HG03520 (cell line): ENCODE data around the gene PDHX.
"Not testable (repeated sequence)": the region's sequence is repeated elsewhere in the genome, so short reads cannot be mapped to it uniquely, and the experiment has no call there.

Source experiments
- ATAC-seq: cut with Tn5 transposase; IDR thresholded peaks from one replicate; pipeline ENCODE4 v1.9.1; 2021; ENCODE audit warnings: mild to moderate bottlenecking, moderate library complexity; ENCODE audit not compliant: unreplicated experiment

Gene PDHX

GRCh38 chr11:34916015-34916842, at the start of gene PDHX, which contains the start of gene APIP:
Gene PDHX (plus strand): TSS chr11:34916618. CDS start chr11:34916656, 38 bp downstream.
Gene APIP (minus strand): TSS chr11:34916379. CDS start chr11:34916284, 95 bp downstream.
- peak; percentile 92 for ATAC-seq

DNA sequence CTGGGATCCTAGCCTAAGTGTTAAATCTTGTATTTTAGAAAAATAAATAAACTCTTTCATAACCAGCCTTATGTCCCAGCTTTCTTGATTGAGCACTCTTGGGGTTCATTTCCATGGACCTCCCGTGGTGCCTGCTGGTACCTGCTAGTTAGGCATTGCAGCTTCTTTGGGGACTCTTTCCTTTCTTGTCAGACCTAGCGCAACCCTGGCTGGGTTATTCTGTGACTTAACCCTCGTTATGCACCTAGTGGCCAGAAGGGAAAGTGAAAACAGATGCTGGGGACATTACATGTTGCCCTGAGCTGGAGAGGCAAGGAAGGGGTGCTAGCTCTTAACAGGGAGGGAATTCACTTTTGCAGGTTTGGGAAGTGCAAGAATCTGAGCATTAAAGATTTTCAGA, 47.0 kb upstream of the PDHX start:
- no peak for ATAC-seq

- no peak for ATAC-seq
Observed at GRCh38 chr11:34870548-34871196, 45.7 kb upstream of the PDHX start.

DNA sequence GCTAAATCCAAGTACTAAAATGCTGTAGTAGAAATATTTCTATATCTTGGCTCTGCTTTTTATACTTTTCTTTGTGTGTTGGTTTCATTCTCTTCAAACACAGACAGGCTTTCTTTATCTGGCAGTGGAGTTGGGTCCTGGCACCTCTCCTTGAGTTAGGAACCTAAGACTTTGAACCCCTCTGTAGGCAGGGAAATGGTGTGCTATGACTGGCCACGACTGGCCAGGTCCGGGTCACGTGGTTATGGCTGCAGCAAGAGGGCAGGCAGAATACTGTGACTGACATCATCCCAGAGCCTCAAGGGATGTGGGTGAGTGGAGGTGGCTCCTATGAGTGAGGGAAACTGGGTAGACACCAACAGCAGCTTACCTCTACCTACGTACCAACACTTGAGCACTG, 42.2 kb upstream of the PDHX start:
- ATAC-seq, result no peak

DNA sequence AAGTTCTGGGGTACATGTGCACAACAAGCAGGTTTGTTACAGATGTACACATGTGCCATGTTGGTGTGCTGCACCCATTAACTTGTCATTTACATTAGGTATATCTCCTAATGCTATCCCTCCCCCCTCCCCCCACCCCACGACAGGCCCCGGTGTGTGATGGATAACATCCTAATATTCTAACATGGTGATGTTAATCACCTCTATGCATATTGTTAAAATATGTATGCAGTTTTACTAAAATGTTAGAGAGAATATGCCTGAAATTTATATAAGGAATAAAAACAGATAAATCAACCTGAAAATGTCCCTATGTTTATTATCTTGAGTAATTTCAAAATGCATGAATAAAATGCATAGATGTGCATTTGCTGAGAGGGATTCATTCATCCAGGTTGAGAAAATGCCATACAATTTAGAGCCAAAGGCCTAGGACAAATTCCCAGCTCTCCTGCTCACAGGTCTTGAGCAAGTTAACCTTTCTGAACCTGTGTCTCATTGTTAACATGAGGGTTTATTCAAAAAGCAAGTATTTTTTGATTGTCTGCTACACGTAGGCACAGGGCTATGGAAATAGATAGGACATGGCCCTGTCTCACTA, 38.9 kb upstream of the PDHX start:
- ATAC-seq, result no peak

GRCh38 chr11:34881900-34882299, 34.5 kb upstream of the PDHX start:
- ATAC-seq, result no peak

- no peak for ATAC-seq
Observed at GRCh38 chr11:34886609-34887008, 29.8 kb upstream of the PDHX start.

DNA sequence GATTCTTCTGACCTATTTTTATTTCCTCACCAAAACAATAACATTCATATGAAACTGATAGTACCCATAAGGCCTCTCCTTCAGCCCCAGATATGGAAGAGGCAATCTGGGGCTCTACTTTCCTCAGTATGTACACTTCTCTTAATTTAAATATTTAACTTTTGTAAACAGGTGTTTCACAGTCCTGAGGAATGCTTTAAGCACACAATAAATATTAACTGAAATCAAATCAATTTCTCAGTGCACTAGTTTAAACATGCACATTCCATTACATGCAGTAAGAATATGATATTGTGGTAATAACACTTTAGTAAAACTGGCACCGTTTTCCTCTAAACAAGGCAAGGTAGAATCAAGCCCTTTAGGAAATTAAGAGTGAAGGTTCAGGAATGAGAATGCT, 29.2 kb upstream of the PDHX start:
- no peak for ATAC-seq

- no peak for ATAC-seq
Observed at GRCh38 chr11:34890089-34890488, 26.3 kb upstream of the PDHX start.

DNA sequence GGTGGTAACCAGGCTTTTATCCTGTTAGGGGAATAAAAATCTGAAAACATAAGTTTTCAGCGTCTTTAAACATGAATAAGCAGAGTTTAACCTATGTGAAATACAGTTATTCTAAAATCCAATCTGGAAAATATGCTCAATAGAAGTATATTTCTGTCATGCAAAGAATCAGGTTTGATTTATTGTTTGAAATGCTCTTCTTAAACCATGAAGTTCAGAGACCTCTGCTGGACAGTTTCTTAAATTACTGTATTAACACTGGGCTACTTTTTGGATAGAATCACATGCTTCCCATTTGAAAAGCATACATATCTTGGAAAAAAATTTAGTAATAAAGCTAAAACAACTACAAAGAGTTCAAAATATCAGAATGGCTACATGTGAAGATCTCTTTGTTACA, 25.6 kb upstream of the PDHX start:
- no peak for ATAC-seq

GRCh38 chr11:34891611-34892010, 24.8 kb upstream of the PDHX start:
- no peak for ATAC-seq

- no peak for ATAC-seq
Observed at GRCh38 chr11:34893416-34893815, 23.0 kb upstream of the PDHX start.

DNA sequence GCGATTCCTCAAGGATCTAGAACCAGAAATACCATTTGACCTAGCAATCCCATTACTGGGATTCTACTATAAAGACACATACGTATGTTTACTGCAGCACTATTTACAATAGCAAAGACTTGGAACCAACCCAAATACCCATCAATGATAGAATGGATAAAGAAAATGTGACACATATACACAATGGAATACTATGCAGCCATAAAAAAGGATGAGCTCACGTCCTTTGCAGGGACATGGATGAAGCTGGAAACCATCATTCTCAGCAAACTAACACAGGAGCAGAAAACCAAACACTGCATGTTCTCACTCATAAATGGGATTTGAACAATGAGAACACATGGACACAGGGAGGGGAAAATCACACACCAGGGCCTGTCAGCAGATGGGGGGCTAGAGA, 20.2 kb upstream of the PDHX start:
- not testable (repeated sequence) for ATAC-seq

- no peak for ATAC-seq
Observed at GRCh38 chr11:34897171-34897870, 19.1 kb upstream of the PDHX start.

DNA sequence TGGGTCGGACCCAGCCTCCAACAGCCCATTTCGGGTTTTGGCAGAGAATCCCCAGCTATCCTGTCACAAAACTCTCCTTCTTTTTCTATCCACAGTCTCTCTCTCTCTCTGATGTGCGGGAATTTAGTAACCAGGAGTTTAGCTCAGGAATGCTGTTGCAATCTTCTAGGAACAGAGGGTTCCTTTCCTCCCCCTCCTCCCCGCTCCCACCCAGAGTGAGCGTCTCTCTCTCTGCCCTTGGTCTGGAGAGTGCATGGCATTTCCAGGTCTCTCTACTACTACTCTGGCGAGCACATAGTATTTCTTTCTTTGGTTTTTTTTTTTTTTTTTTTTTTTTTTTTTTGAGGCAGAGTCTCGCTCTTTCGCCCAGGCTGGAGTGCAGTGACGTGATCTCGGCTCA, 17.9 kb upstream of the PDHX start:
- no peak for ATAC-seq

GRCh38 chr11:34899633-34900016, 16.8 kb upstream of the PDHX start:
- ATAC-seq, result no peak

DNA sequence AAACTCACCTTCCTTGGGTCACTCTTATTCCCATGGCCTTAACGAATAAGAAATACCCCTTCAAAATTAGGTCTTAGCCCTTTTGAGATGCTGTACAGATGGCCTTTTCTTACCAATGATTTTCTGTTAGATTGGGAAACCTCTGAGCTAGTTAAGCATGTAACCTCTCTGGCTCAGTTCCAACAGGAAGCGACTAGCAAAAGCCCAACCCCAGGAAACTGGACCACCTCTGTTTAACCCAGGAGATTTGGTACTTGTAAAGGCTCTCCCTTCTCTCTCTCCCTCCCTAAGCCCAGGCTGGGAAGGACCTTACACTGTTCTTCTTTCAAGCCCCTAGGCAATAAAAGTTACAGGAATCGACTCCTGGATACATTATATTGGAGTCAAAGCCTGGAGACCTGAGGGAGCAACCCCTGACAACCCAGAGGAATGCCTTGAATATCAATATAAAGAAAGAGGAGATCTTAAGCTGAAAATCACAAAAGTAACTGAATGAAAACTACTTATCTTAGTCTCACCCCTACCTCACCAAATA, 11.9 kb upstream of the PDHX start:
- no peak for ATAC-seq

- no peak for ATAC-seq
Observed at GRCh38 chr11:34905666-34906065, 10.8 kb upstream of the PDHX start.

DNA sequence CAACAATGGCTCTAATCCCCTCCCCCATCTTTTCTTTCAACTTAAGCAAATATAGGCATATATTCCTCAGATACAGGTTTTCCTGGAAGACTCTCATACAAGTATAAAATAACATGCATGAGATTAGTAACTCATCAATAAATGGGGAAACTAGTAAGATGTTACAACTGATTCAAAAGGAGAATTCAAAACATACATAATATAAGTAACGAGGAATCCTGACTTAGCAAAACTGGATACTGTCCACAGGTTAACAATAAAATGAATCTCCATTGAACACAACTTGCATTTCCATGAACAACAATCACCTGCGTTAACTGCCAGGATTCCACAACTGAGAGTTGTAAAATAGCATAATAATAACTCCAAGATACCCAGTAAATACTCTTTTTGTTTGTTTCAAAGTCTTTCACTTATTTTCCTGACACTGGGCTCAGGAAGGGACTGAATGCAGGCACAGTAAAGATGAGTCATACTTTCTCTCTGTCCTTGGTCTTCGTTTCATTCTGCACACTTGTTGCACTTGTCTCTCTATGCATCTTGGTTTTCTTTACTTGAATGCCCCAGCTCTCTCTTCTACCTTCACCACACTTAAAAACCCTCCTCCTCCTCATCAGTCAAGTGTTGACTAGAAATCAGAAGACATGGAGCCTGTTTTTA, 8.4 kb upstream of the PDHX start:
- ATAC-seq, result no peak

- no peak for ATAC-seq
Observed at GRCh38 chr11:34909415-34909814, 7.0 kb upstream of the PDHX start.

GRCh38 chr11:34909955-34910354, 6.5 kb upstream of the PDHX start:
- no peak for ATAC-seq
